ENCODE results near the gene UNC5C. TPM values are rescaled to one million over a fixed set of nuclear protein-coding genes. Genes with fewer than 3 reads are reported as not detected.

The UNC5C gene
- total RNA-seq, 1 experiment from 2014 or later = 8.2 TPM

- H3K36me3 ChIP-seq (ENCODE audit: control insufficient read depth, insufficient read depth, low read length) = no peaks in the 10 kb centered on the region
- H3K9me3 ChIP-seq (ENCODE audit: control insufficient read depth, insufficient read depth, low read depth, low read length) = no peaks in the 10 kb centered on the region
- no peaks in the 10 kb centered on the region; the same call in 1 of the 2 replicates for H3K4me1 ChIP-seq (ENCODE audit: control insufficient read depth, insufficient read depth, low read length)
- H3K4me3 ChIP-seq (ENCODE audit: low read depth in 2 of 2, low read length in 2 of 2) = no peak overlapping the region
- ATAC-seq = no peak
- ChIA-PET POLR2A (no interaction called here), CTCF (no interaction called here)
- H3K27me3 ChIP-seq (ENCODE audit: control insufficient read depth, insufficient read depth, low read length) = no peaks in the 10 kb centered on the region
- intact Hi-C loops (cut with micrococcal nuclease; ENCODE audit: unreplicated experiment) = no loop called here
- no peak for TF ChIP-seq REST (IDR thresholded peaks at IDR 0.05; ENCODE audit: insufficient read depth in 1 of 2, low read depth in 2 of 2, low read length in 1 of 2)
- TF ChIP-seq TCF7L2 (IDR thresholded peaks at IDR 0.05; ENCODE audit: low read depth, low read length) = no peak
- in situ Hi-C loops (cut with HindIII; ENCODE audit: low pct_unique_long_range_greater_than_20kb, low sequenced_read_pairs) = no loop called here
- DNase-seq (ENCODE audit: low read depth, low spot score) = no peak
- H3K27ac ChIP-seq (ENCODE audit: low read length) = no peak overlapping the region
- BruUV-seq (replicated peaks) = no TSS peak
These were observed 390.1 kb downstream of the UNC5C start for GRCh38 chr4:95158626-95159025.

GRCh38 chr4:95158045-95158444 is 390.7 kb downstream of the UNC5C start:
- ATAC-seq = no peak
- Histone ChIP-seq H3K9me3 (ENCODE audit: control insufficient read depth, insufficient read depth, low read depth, low read length) (no peaks in the 10 kb centered on the region), H3K4me1 (ENCODE audit: control insufficient read depth, insufficient read depth, low read length) (no peaks in the 10 kb centered on the region; the same call in 1 of the 2 replicates), H3K36me3 (ENCODE audit: control insufficient read depth, insufficient read depth, low read length) (no peaks in the 10 kb centered on the region), H3K27ac (ENCODE audit: low read length) (no peak overlapping the region), H3K4me3 (ENCODE audit: low read depth in 2 of 2, low read length in 2 of 2) (no peak overlapping the region), H3K27me3 (ENCODE audit: control insufficient read depth, insufficient read depth, low read length) (no peaks in the 10 kb centered on the region)
- DNase-seq (ENCODE audit: low read depth, low spot score) = no peak
- no peak for TF ChIP-seq TCF7L2 (IDR thresholded peaks at IDR 0.05; ENCODE audit: low read depth, low read length)
- no peak for TF ChIP-seq SIN3A (IDR thresholded peaks at IDR 0.05; ENCODE audit: borderline replicate concordance, insufficient read depth, low read depth, low read length)
- TF ChIP-seq REST (IDR thresholded peaks at IDR 0.05; ENCODE audit: insufficient read depth in 1 of 2, low read depth in 2 of 2, low read length in 1 of 2) = no peak
- no peak for TF ChIP-seq CTCF (IDR thresholded peaks at IDR 0.05)
- TF ChIP-seq POLR2AphosphoS5 (IDR thresholded peaks at IDR 0.05; ENCODE audit: low read depth, low read length) = no peak
- ChIA-PET CTCF (no interaction called here), POLR2A (no interaction called here)
- BruUV-seq (replicated peaks) = no TSS peak
- intact Hi-C loops (cut with micrococcal nuclease; ENCODE audit: unreplicated experiment) = no loop called here
- in situ Hi-C loops (cut with HindIII; ENCODE audit: low pct_unique_long_range_greater_than_20kb, low sequenced_read_pairs) = no loop called here

Measured in Panc1 (cell line).